GM12891 (cell line): Measurements from ENCODE around the gene TMX1.

Experiments
- PAX5 ChIP-seq: IDR thresholded peaks from 2 replicates; pipeline ENCODE4 v1.6.1; 2011; ENCODE audit warnings: low read length, moderate library complexity, mild to moderate bottlenecking; ENCODE audit not compliant: insufficient read depth, severe bottlenecking
- POLR2A ChIP-seq: IDR thresholded peaks from 2 replicates; pipeline ENCODE4 v1.6.1; 2011; ENCODE audit warnings: low read depth, low read length, control low read depth
- POLR2AphosphoS5 ChIP-seq: IDR thresholded peaks from 2 replicates; pipeline ENCODE4 v1.6.1; 2011; ENCODE audit warnings: low read depth, low read length, control low read depth
- SPI1 ChIP-seq: IDR thresholded peaks from 2 replicates; pipeline ENCODE4 v1.6.1; 2011; ENCODE audit warnings: low read depth, low read length, control low read depth
- TAF1 ChIP-seq: IDR thresholded peaks from 2 replicates; pipeline ENCODE4 v1.6.1; 2011; ENCODE audit warnings: low read depth, low read length, control low read depth

DNA sequence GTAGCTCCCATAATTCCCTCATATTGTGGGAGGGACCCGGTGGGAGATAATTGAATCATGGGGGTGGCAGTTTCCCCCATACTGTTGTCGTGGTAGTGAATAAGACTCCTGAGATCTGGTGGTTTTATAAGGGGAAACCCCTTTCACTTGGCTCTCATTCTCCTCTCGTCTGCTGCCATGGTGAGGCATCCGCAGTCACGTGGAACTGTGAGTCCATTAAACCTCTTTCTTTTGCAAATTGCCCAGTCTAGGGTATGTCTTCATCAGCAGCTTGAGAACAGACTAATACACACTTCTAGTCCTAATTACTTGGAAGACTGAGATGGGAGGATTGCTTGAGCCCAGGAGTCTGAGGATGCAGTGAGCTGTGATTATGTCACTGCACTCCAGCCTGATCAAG is 64.4 kb downstream of the TMX1 start:
- TF ChIP-seq POLR2A (no peak), PAX5 (no peak), POLR2AphosphoS5 (no peak), TAF1 (no peak), SPI1 (no peak)
